CD8-positive, alpha-beta memory T cell (primary cell): ENCODE results near the gene MSMO1. TPM values are rescaled to one million over a fixed set of nuclear protein-coding genes. Genes with fewer than 3 reads are reported as not detected.

Source experiments
- CTCF ChIA-PET: fragments of 350-600 bp; sonication (Branson Sonifier 250); formaldehyde crosslinking; loops from one replicate; lab custom pipeline; 2021; ENCODE audit warnings: antibody characterized with exemption; lab: Charles Lee
- POLR2A ChIA-PET: fragments of 350-600 bp; sonication (Branson Sonifier 250); formaldehyde crosslinking; loops from one replicate; lab custom pipeline; 2021; ENCODE audit warnings: antibody characterized with exemption; lab: Charles Lee
- DNase-seq, 5 donors: peaks; one replicate each; pipeline versions ENCODE4 v3.0.0 to v3.0.0-alpha.2; 2020 to 2022; ENCODE audit warnings: mixed read lengths in 1 of 5
- H3K27ac ChIP-seq: one replicate; pipeline ENCODE4 v1.7.0; 2013; ENCODE audit warnings: low read depth, mild to moderate bottlenecking, low read length, moderate library complexity
- H3K27me3 ChIP-seq: 2 replicates; pipeline ENCODE4 v1.7.0; 2013; ENCODE audit warnings: low read length, mild to moderate bottlenecking; ENCODE audit not compliant: insufficient read depth, poor library complexity, severe bottlenecking
- H3K36me3 ChIP-seq: 2 replicates; pipeline ENCODE4 v1.7.0; 2013; ENCODE audit warnings: mild to moderate bottlenecking, low read length, moderate library complexity; ENCODE audit not compliant: insufficient read depth
- H3K4me1 ChIP-seq: 2 replicates; pipeline ENCODE4 v1.7.0; 2013; ENCODE audit warnings: mild to moderate bottlenecking, low read length, moderate library complexity; ENCODE audit not compliant: insufficient read depth
- H3K4me3 ChIP-seq: 2 replicates; pipeline ENCODE4 v1.7.0; 2013; ENCODE audit warnings: mild to moderate bottlenecking, low read length
- H3K9me3 ChIP-seq: 2 replicates; pipeline ENCODE4 v1.7.0; 2013; ENCODE audit warnings: mild to moderate bottlenecking, low read length
- H3K27ac Mint-ChIP-seq, 8 donors: one replicate each; pipeline ENCODE4 v1.8.0; 2020 to 2021; ENCODE audit warnings: mixed read lengths in 8 of 8, mild to moderate bottlenecking in 6 of 8, inconsistent platforms in 3 of 8, moderate library complexity in 3 of 8
- H3K27me3 Mint-ChIP-seq, 2 donors: one replicate each; pipeline ENCODE4 v1.8.0; 2020 to 2021; ENCODE audit warnings: mixed read lengths in 2 of 2, mild to moderate bottlenecking in 1 of 2, moderate library complexity in 1 of 2
- H3K36me3 Mint-ChIP-seq, 3 donors: one replicate each; pipeline ENCODE4 v1.8.0; 2020 to 2021; ENCODE audit warnings: mixed read lengths in 3 of 3, inconsistent platforms in 1 of 3, mild to moderate bottlenecking in 1 of 3
- H3K4me1 Mint-ChIP-seq, 3 donors: one replicate each; pipeline ENCODE4 v1.8.0; 2020 to 2021; ENCODE audit warnings: mixed read lengths in 3 of 3, inconsistent platforms in 1 of 3, mild to moderate bottlenecking in 1 of 3
- H3K4me3 Mint-ChIP-seq, 7 donors: one replicate each; pipeline ENCODE4 v1.8.0; 2020 to 2021; ENCODE audit warnings: mixed read lengths in 7 of 7, mild to moderate bottlenecking in 6 of 7, moderate library complexity in 4 of 7, inconsistent platforms in 2 of 7
- H3K9me3 Mint-ChIP-seq, 5 donors: one replicate each; pipeline ENCODE4 v1.8.0; 2020 to 2022; ENCODE audit warnings: mixed read lengths in 5 of 5, mild to moderate bottlenecking in 3 of 5, moderate library complexity in 2 of 5, inconsistent platforms in 1 of 5
- polyA plus RNA-seq: library from polyadenylated mRNA; unstranded; fragments of 300-500 nt; fragmentation: Illumina TruSeq; gene quantifications from one replicate; pipeline ENCODE4 v1.2.3, GENCODE V29; 2021
- total RNA-seq, 2 experiments: library from RNA; stranded (reverse); gene quantifications; one replicate each; pipeline ENCODE4 v1.2.3, GENCODE V29; 2021

The MSMO1 gene
- total and polyA plus RNA-seq, 3 experiments from 2014 or later, result 22.4 to 29.1 (median 26.8) TPM

- Histone ChIP-seq H3K36me3 (no peaks in the 10 kb centered on the region), H3K9me3 (no peaks in the 10 kb centered on the region), H3K4me3 (no peak overlapping the region), H3K27me3 (peaks cover 13% of the 10 kb centered on the region), H3K27ac (no peak overlapping the region), H3K4me1 (no peaks in the 10 kb centered on the region)
- no peak for DNase-seq
- H3K36me3 Mint-ChIP-seq, result no peaks in the 10 kb centered on the region
- CTCF ChIA-PET, result no interaction called here
- H3K4me3 Mint-ChIP-seq, result no peak overlapping the region
- peaks cover 19 to 73% of the 10 kb centered on the region in 2 donors for H3K27me3 Mint-ChIP-seq
- no peaks in the 10 kb centered on the region for H3K9me3 Mint-ChIP-seq
- H3K4me1 Mint-ChIP-seq, result peaks cover 5 to 14% (median 6%) of the 10 kb centered on the region in 3 donors
- POLR2A ChIA-PET, result no interaction called here
- no peak overlapping the region for H3K27ac Mint-ChIP-seq
Observed at GRCh38 chr4:165381821-165382373, 54.4 kb downstream of the MSMO1 start.

DNA sequence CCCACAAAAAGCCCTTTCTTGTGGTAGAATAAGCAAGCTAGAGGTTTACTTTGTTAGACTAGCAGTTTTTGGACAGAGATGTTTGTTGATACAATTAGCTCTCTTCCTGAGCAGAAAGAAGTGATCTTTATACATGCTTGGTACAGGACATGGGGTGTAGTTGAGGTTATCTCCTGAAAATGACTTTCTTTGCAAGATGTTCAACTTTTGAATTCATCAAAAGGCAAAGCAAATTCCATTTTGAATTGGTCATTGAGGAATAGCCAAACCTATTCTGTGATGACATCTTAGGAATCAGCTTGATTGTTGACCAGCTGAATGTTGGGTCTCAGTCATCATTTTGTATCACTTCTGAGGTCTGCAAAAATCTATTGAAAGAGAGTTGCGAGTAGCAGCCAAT is 55.2 kb downstream of the MSMO1 start:
- Histone ChIP-seq H3K9me3 (no peaks in the 10 kb centered on the region), H3K4me3 (no peak overlapping the region), H3K36me3 (no peaks in the 10 kb centered on the region), H3K4me1 (no peaks in the 10 kb centered on the region), H3K27ac (no peak overlapping the region), H3K27me3 (peaks cover 12% of the 10 kb centered on the region)
- ChIA-PET POLR2A (no interaction called here), CTCF (no interaction called here)
- H3K4me3 Mint-ChIP-seq, result no peak overlapping the region
- no peak for DNase-seq
- H3K9me3 Mint-ChIP-seq, result no peaks in the 10 kb centered on the region
- H3K27ac Mint-ChIP-seq, result no peak overlapping the region
- H3K36me3 Mint-ChIP-seq, result no peaks in the 10 kb centered on the region
- H3K4me1 Mint-ChIP-seq, result peaks cover 5 to 14% (median 6%) of the 10 kb centered on the region in 3 donors
- peaks cover 16 to 74% of the 10 kb centered on the region in 2 donors for H3K27me3 Mint-ChIP-seq

GRCh38 chr4:165383591-165384073 is 56.2 kb downstream of the MSMO1 start:
- peaks cover 12 to 74% of the 10 kb centered on the region in 2 donors for H3K27me3 Mint-ChIP-seq
- H3K36me3 Mint-ChIP-seq, result peaks cover 0 to 1% (median 0%) of the 10 kb centered on the region in 3 donors
- no peaks in the 10 kb centered on the region for H3K36me3 ChIP-seq
- H3K4me3 ChIP-seq, result no peak overlapping the region
- H3K9me3 ChIP-seq, result no peaks in the 10 kb centered on the region
- ChIA-PET POLR2A (no interaction called here), CTCF (interaction anchor here (1.8 kb wide), 1 partner anchor 8 kb away, joined by 3 read pairs; no protein-coding TSS in a partner anchor)
- peaks cover 2% of the 10 kb centered on the region for H3K27me3 ChIP-seq
- H3K4me1 ChIP-seq, result no peaks in the 10 kb centered on the region
- H3K4me3 Mint-ChIP-seq, result no peak overlapping the region
- no peak overlapping the region for H3K27ac Mint-ChIP-seq
- no peak for DNase-seq
- H3K4me1 Mint-ChIP-seq, result peaks cover under 1 to 8% (median 1%) of the 10 kb centered on the region in 3 donors
- H3K27ac ChIP-seq, result no peak overlapping the region
- no peaks in the 10 kb centered on the region for H3K9me3 Mint-ChIP-seq

GRCh38 chr4:165384186-165384585 is 56.7 kb downstream of the MSMO1 start:
- no peaks in the 10 kb centered on the region for H3K4me1 ChIP-seq
- no peaks in the 10 kb centered on the region for H3K27me3 ChIP-seq
- peaks cover 0 to 1% (median 0%) of the 10 kb centered on the region in 3 donors for H3K36me3 Mint-ChIP-seq
- H3K4me3 ChIP-seq, result no peak overlapping the region
- no peak overlapping the region for H3K27ac ChIP-seq
- peaks cover 10 to 76% of the 10 kb centered on the region in 2 donors for H3K27me3 Mint-ChIP-seq
- peaks cover 0 to 5% (median 1%) of the 10 kb centered on the region in 3 donors for H3K4me1 Mint-ChIP-seq
- no peaks in the 10 kb centered on the region for H3K9me3 ChIP-seq
- H3K9me3 Mint-ChIP-seq, result no peaks in the 10 kb centered on the region
- CTCF ChIA-PET, result interaction anchor here (1.8 kb wide), 1 partner anchor 9 kb away, joined by 3 read pairs; no protein-coding TSS in a partner anchor
- no peak for DNase-seq
- no peak overlapping the region for H3K27ac Mint-ChIP-seq
- POLR2A ChIA-PET, result no interaction called here
- H3K4me3 Mint-ChIP-seq, result no peak overlapping the region
- H3K36me3 ChIP-seq, result no peaks in the 10 kb centered on the region

DNA sequence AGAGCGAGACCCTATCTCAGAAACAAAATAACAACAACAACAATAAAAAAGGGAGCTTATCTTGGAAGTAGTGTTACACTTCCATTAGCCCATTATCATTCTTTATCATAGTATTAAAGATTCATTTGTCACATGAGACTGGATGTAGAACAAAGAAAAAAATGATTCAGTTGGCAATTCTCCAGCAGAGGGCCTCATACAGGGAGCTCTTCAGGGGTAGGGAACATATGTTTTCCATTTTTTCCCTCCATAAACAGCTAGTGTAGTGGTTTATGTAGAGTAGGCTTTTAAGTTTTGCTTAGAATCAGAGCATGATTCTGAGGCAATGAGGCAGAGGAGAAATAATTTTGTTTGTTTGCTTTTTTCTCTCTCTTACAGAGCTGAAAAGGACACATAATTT is 57.1 kb downstream of the MSMO1 start:
- H3K27ac Mint-ChIP-seq, result no peak overlapping the region
- H3K36me3 Mint-ChIP-seq, result peaks cover 0 to 1% (median 0%) of the 10 kb centered on the region in 3 donors
- H3K4me3 Mint-ChIP-seq, result no peak overlapping the region
- H3K4me1 Mint-ChIP-seq, result peaks cover 0 to 5% (median 1%) of the 10 kb centered on the region in 3 donors
- no peak for DNase-seq
- H3K27me3 Mint-ChIP-seq, result peaks cover 10 to 78% of the 10 kb centered on the region in 2 donors
- POLR2A ChIA-PET, result no interaction called here
- Histone ChIP-seq H3K4me1 (no peaks in the 10 kb centered on the region), H3K27me3 (no peaks in the 10 kb centered on the region), H3K27ac (no peak overlapping the region), H3K4me3 (no peak overlapping the region), H3K9me3 (no peaks in the 10 kb centered on the region), H3K36me3 (no peaks in the 10 kb centered on the region)
- no peaks in the 10 kb centered on the region for H3K9me3 Mint-ChIP-seq
- CTCF ChIA-PET, result interaction anchor here (1.8 kb wide), 1 partner anchor 9 kb away, joined by 3 read pairs; no protein-coding TSS in a partner anchor

GRCh38 chr4:165385126-165385525 is 57.7 kb downstream of the MSMO1 start:
- Histone ChIP-seq H3K27me3 (no peaks in the 10 kb centered on the region), H3K4me1 (no peaks in the 10 kb centered on the region), H3K36me3 (no peaks in the 10 kb centered on the region), H3K4me3 (no peak overlapping the region), H3K9me3 (no peaks in the 10 kb centered on the region), H3K27ac (no peak overlapping the region)
- ChIA-PET CTCF (interaction anchor here (1.8 kb wide), 1 partner anchor 10 kb away, joined by 3 read pairs; no protein-coding TSS in a partner anchor), POLR2A (no interaction called here)
- Mint-ChIP-seq H3K4me1 (no peaks in the 10 kb centered on the region), H3K27ac (no peak overlapping the region), H3K27me3 (peaks cover 10 to 77% of the 10 kb centered on the region in 2 donors), H3K9me3 (no peaks in the 10 kb centered on the region), H3K36me3 (peaks cover 0 to 1% (median 0%) of the 10 kb centered on the region in 3 donors), H3K4me3 (no peak overlapping the region)
- no peak for DNase-seq

- Histone ChIP-seq H3K4me3 (no peak overlapping the region), H3K36me3 (no peaks in the 10 kb centered on the region), H3K27me3 (no peaks in the 10 kb centered on the region), H3K27ac (no peak overlapping the region), H3K4me1 (no peaks in the 10 kb centered on the region), H3K9me3 (no peaks in the 10 kb centered on the region)
- ChIA-PET CTCF (no interaction called here), POLR2A (no interaction called here)
- Mint-ChIP-seq H3K9me3 (no peaks in the 10 kb centered on the region), H3K4me1 (no peaks in the 10 kb centered on the region), H3K36me3 (peaks cover 0 to 1% (median 0%) of the 10 kb centered on the region in 3 donors), H3K4me3 (no peak overlapping the region), H3K27ac (no peak overlapping the region), H3K27me3 (peaks cover 10 to 78% of the 10 kb centered on the region in 2 donors)
- no peak for DNase-seq
Observed at GRCh38 chr4:165386328-165386727, 58.9 kb downstream of the MSMO1 start.

DNA sequence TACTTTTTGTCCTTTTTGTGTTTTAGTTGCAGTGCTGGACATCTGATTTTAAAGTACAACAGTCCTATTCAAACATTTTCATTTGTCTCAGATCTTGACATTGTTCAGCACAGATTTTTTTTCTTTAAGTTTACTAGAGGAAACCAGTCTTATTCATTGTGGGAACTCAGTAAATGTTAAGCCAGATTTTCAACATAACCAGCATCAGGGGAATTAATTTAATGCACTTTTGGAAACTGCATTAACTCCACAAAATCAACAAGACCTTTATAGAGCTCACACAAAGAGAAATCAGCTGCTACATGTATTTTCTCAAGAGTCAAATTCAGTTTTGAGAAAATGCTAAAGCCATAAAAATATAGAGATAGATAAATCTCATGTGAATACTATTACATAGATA is 61.3 kb downstream of the MSMO1 start:
- Histone ChIP-seq H3K27me3 (no peaks in the 10 kb centered on the region), H3K4me1 (no peaks in the 10 kb centered on the region), H3K27ac (no peak overlapping the region), H3K36me3 (no peaks in the 10 kb centered on the region), H3K4me3 (no peak overlapping the region), H3K9me3 (no peaks in the 10 kb centered on the region)
- Mint-ChIP-seq H3K27ac (no peak overlapping the region), H3K4me1 (no peaks in the 10 kb centered on the region), H3K4me3 (no peak overlapping the region), H3K27me3 (peaks cover 10 to 62% of the 10 kb centered on the region in 2 donors), H3K9me3 (no peaks in the 10 kb centered on the region), H3K36me3 (peaks cover 0 to 1% (median 0%) of the 10 kb centered on the region in 3 donors)
- ChIA-PET POLR2A (no interaction called here), CTCF (interaction anchor here (1.2 kb wide), 1 partner anchor 72 kb away, joined by 4 read pairs; no protein-coding TSS in a partner anchor)
- no peak for DNase-seq
